ENCODE measurements around the gene FLT1.

The FLT1 gene

GRCh38 chr13:28301839-28302238, 193.1 kb downstream of the FLT1 start:
- DNase-seq = no peak

- no peak for DNase-seq
Measured at GRCh38 chr13:28299916-28300315, 195.0 kb downstream of the FLT1 start.

- DNase-seq = no peak
Measured at GRCh38 chr13:28297341-28297740, 197.6 kb downstream of the FLT1 start.

- DNase-seq = no peak
Measured at GRCh38 chr13:28286263-28286662, 208.7 kb downstream of the FLT1 start.

- no peak for DNase-seq
Measured at GRCh38 chr13:28283600-28283999, 211.3 kb downstream of the FLT1 start.

- DNase-seq = no peak
Measured at GRCh38 chr13:28282451-28282850, 212.5 kb downstream of the FLT1 start.

GRCh38 chr13:28273919-28274318, 221.0 kb downstream of the FLT1 start:
- DNase-seq = no peak

GRCh38 chr13:28271056-28271840, 223.7 kb downstream of the FLT1 start:
- DNase-seq = no peak

- no peak for DNase-seq
Measured at GRCh38 chr13:28268800-28269223, 226.1 kb downstream of the FLT1 start.

GRCh38 chr13:28267497-28267896, 227.4 kb downstream of the FLT1 start:
- no peak for DNase-seq

- no peak for DNase-seq
Measured at GRCh38 chr13:28258417-28258816, 236.5 kb downstream of the FLT1 start.

- DNase-seq = no peak
Measured at GRCh38 chr13:28257305-28257704, 237.6 kb downstream of the FLT1 start.

- no peak for DNase-seq
Measured at GRCh38 chr13:28252547-28252946, 242.4 kb downstream of the FLT1 start.

- no peak for DNase-seq
Measured at GRCh38 chr13:28251466-28251865, 243.5 kb downstream of the FLT1 start.

GRCh38 chr13:28250542-28250941, 244.4 kb downstream of the FLT1 start:
- no peak for DNase-seq
